ENCODE measurements around the gene PROCA1. TPM values are rescaled to one million over a fixed set of nuclear protein-coding genes. Genes with fewer than 3 reads are reported as not detected.

Gene PROCA1
- total RNA-seq, 4 donors from 2014 or later = 1.2 to 6.0 (median 1.8) TPM

- DNase-seq (ENCODE audit: low spot score) (no peak), ATAC-seq (ENCODE audit: low FRiP score) (no peak)
- no peak for TF ChIP-seq CTCF (IDR thresholded peaks at IDR 0.05)
Observed at GRCh38 chr17:28702752-28703150, 8.9 kb downstream of the PROCA1 start.

DNA sequence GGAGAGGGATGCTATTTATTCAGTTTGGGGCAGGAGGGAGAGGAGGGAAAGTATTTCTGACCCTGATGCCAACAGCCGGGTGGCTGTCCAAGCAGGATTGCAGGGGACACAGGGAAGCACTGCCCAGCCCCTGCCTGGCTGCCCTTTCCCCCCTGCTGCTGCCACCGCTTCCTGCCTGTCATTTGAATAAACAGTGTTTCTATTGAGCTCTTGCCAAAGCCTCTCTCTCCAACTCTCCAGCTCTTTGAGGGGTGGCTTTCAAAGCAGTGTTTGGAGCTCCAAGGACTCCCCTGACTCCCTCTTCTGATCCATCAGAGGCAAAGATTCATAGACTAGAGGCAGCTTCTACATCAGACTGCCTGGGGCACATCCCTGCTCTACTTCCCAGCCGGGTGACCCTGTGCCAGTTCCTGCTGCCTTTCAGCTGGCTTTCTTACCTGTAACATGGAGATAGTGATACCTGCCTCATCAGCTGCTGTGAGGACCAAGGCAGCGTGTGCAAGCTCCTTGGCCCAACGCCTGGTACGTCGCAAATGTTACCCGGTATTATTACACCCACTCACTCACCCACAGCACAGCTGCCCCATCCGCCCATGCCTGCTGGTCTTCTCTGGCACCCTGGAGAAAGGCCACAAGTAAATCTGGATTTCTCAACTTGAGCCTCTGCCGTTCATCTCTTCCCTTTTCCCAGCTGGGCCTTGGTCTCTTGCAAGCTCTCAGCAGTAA lies 9.5 kb downstream of the PROCA1 start:
- no peak for DNase-seq (ENCODE audit: low spot score)
- TF ChIP-seq CTCF (IDR thresholded peaks at IDR 0.05) = no peak
- no peak for ATAC-seq (ENCODE audit: low FRiP score)

- no peak for TF ChIP-seq CTCF (IDR thresholded peaks at IDR 0.05)
- DNase-seq (ENCODE audit: low spot score) = no peak
- no peak for ATAC-seq (ENCODE audit: low FRiP score)
Observed at GRCh38 chr17:28700830-28701492, 10.7 kb downstream of the PROCA1 start.

DNA sequence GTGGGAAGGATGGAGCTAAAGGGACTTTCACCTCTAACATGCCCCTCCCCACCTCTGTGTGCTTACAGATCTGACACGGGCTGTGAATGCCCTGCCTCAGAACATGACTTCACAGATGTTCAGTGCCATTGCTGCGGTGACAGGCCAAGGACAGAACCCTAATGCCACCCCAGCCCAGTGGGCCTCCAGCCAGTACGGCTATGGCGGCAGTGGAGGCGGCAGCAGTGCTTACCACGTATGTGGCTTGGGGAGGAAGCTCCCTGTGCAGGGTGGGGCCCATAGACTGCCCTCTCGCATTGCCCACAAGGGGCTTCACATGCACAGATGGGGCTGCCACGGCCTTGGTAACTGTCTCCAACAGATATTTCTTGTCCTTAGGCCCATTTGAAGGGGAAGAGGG lies 11.4 kb downstream of the PROCA1 start:
- no peak for TF ChIP-seq CTCF (IDR thresholded peaks at IDR 0.05)
- DNase-seq (ENCODE audit: low spot score) = no peak
- no peak for ATAC-seq (ENCODE audit: low FRiP score)

GRCh38 chr17:28698253-28698941 lies 13.3 kb downstream of the PROCA1 start:
- ATAC-seq (ENCODE audit: low FRiP score) = no peak
- no peak for TF ChIP-seq CTCF (IDR thresholded peaks at IDR 0.05)
- DNase-seq (ENCODE audit: low spot score) = no peak

DNA sequence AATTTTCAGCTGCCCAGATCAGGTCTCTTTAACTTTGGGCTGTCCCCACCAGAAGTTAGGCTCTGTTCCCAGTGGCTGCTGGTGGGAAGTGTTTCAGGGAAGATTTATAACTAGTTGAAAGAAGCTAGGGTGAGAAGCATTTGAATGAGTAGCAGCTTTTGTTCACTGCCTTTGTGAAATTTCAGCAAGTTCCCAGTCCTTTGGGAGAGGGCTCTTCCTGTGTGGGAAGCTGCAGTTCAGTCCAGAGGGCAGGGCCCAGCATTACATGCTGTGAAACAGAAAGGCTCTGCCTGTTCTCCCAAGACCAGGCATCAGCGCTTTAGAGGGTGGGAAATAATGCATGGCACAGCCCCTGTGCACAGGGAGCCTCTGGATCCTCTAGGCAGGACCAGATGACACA lies 17.8 kb downstream of the PROCA1 start:
- no peak for TF ChIP-seq CTCF (IDR thresholded peaks at IDR 0.05)
- no peak for DNase-seq (ENCODE audit: low spot score)

More for the DNA sequence above, 17.8 kb downstream of the PROCA1 start:
- no peak for ATAC-seq (ENCODE audit: low FRiP score)
